Mucosa of descending colon (tissue), 3 donors: Measurements from ENCODE around the gene PAX6. TPM values are rescaled to one million over a fixed set of nuclear protein-coding genes. Genes with fewer than 3 reads are reported as not detected.

Source experiments
- ATAC-seq: fragments of 200-7000 bp; cut with Tn5 transposase; one replicate; pipeline ENCODE4 v1.9.1; 2020; ENCODE audit warnings: mild to moderate bottlenecking, moderate library complexity
- DNase-seq, 3 donors: peaks; one replicate each; pipeline ENCODE4 v3.0.0-alpha.2; 2020
- H3K36me3 ChIP-seq: fragments of 200-600 bp; one replicate; pipeline ENCODE4 v1.8.0; 2021; ENCODE audit warnings: low read depth, mild to moderate bottlenecking
- H3K4me1 ChIP-seq: fragments of 200-600 bp; one replicate; pipeline ENCODE4 v1.8.0; 2021; ENCODE audit warnings: low read depth, mild to moderate bottlenecking
- H3K4me3 ChIP-seq: fragments of 200-600 bp; one replicate; pipeline ENCODE4 v1.8.0; 2021; ENCODE audit warnings: mild to moderate bottlenecking
- H3K9me3 ChIP-seq: fragments of 200-600 bp; one replicate; pipeline ENCODE4 v1.8.0; 2021; ENCODE audit warnings: mild to moderate bottlenecking
- CTCF ChIP-seq: fragments of 200-600 bp; IDR thresholded peaks from one replicate; pipeline ENCODE4 v1.8.0; 2022; ENCODE audit warnings: antibody characterized with exemption, mild to moderate bottlenecking
- intact Hi-C, 2 donors: fragments of 100-400 bp; cut with DNase I in 1 of 2; cut with micrococcal nuclease in 1 of 2; formaldehyde crosslinking; loops; one replicate each; pipeline versions ENCODE4 v1.11.0 to v1.11.1; 2022; cut with DNase I, micrococcal nuclease
- total RNA-seq, 3 donors: library from RNA; stranded (reverse); fragmentation: NEBNext Ultra II Directional in 2 of 3; extraction: Animal tissue kit (Norgen Biotek cat#: 25700) in 2 of 3; gene quantifications; one replicate each; pipeline versions ENCODE4 v1.2.1 to v1.2.4, GENCODE V29; 2021 to 2023
- donor health status: DM: no; HTN: no; CAD: no; lungs with moderate emphysema.
- donor health status: DM: no; HTN: no; CAD: no.
- donor health status: DM: no; HTN: yes; CAD: no.

Gene PAX6
- total RNA-seq, 3 donors from 2014 or later, result 0.09 to 1.1 (median 0.63) TPM

- intact Hi-C loops, result no loop called here
- DNase-seq, result no peak
- no peak for TF ChIP-seq CTCF
- Histone ChIP-seq H3K4me3 (no peak overlapping the region), H3K4me1 (peaks cover 45% of the 10 kb centered on the region), H3K9me3 (no peaks in the 10 kb centered on the region), H3K36me3 (no peaks in the 10 kb centered on the region)
- ATAC-seq, result no peak
Observed at GRCh38 chr11:31808721-31809540, 2.2 kb downstream of the PAX6 start.

- no peak overlapping the region for H3K4me3 ChIP-seq
- peaks cover 41% of the 10 kb centered on the region for H3K4me1 ChIP-seq
- no peak for DNase-seq
- intact Hi-C loops, result no loop called here
- ATAC-seq, result no peak
- no peak for TF ChIP-seq CTCF
- no peaks in the 10 kb centered on the region for H3K9me3 ChIP-seq
- H3K36me3 ChIP-seq, result no peaks in the 10 kb centered on the region
Observed at GRCh38 chr11:31807799-31808667, 3.1 kb downstream of the PAX6 start.

GRCh38 chr11:31806928-31807798 is 4.0 kb downstream of the PAX6 start:
- intact Hi-C loops, result no loop called here
- no peak for TF ChIP-seq CTCF
- H3K36me3 ChIP-seq, result no peaks in the 10 kb centered on the region
- ATAC-seq (no peak), DNase-seq (no peak)
- H3K9me3 ChIP-seq, result no peaks in the 10 kb centered on the region
- peaks cover 33% of the 10 kb centered on the region for H3K4me1 ChIP-seq
- H3K4me3 ChIP-seq, result no peak overlapping the region

GRCh38 chr11:31806186-31806927 is 4.8 kb downstream of the PAX6 start:
- TF ChIP-seq CTCF, result no peak
- intact Hi-C loops, result no loop called here
- Histone ChIP-seq H3K36me3 (no peaks in the 10 kb centered on the region), H3K9me3 (no peaks in the 10 kb centered on the region), H3K4me1 (peaks cover 26% of the 10 kb centered on the region), H3K4me3 (no peak overlapping the region)
- DNase-seq (no peak), ATAC-seq (no peak)
